Measurements from ENCODE around the gene MIXL1. TPM values are rescaled to one million over a fixed set of nuclear protein-coding genes. Genes with fewer than 3 reads are reported as not detected.

The MIXL1 gene
- polyA plus RNA-seq, 12 donors, result 0.23 to 0.94 (median 0.54) TPM; not detected in 2

- DNase-seq, result peak; percentile 1
These were observed 50.7 kb downstream of the MIXL1 start for GRCh38 chr1:226274138-226274537.

- no peak for DNase-seq
These were observed 52.7 kb downstream of the MIXL1 start for GRCh38 chr1:226276077-226276682.

Other genes starting within 250 kb of the MIXL1 start
- 10 to 100 TPM in 11 of 12 donors, not detected in 1; 11.8 to 17.0 (median 15.0) TPM for gene SDE2, start 224.3 kb upstream of the MIXL1 start, polyA plus RNA-seq (ENCODE audit: insufficient read length in 12 of 12)
- 1,000 to 10,000 TPM in 1 of 12 donors, 100 to 1,000 TPM in 10, not detected in 1; 589 to 1,309 (median 768) TPM for gene H3-3A, start 160.9 kb upstream of the MIXL1 start, polyA plus RNA-seq (ENCODE audit: insufficient read length in 12 of 12)
- gene ACBD3, start 36.9 kb upstream of the MIXL1 start, polyA plus RNA-seq (ENCODE audit: insufficient read length in 12 of 12), result 10 to 100 TPM in 11 of 12 donors, not detected in 1; 47.4 to 65.4 (median 53.9) TPM
- gene LIN9, start 85.5 kb downstream of the MIXL1 start, polyA plus RNA-seq (ENCODE audit: insufficient read length in 12 of 12), result 1 to 10 TPM in 10 of 12 donors, not detected in 2; 6.6 to 9.2 (median 8.5) TPM
- gene PARP1, start 184.4 kb downstream of the MIXL1 start, polyA plus RNA-seq (ENCODE audit: insufficient read length in 12 of 12), result 100 to 1,000 TPM in 4 of 12 donors, 10 to 100 TPM in 7, not detected in 1; 81.7 to 112 (median 99.6) TPM

Measured in muscle of arm (tissue), 12 donors.